H1 (cell line): ENCODE measurements around the gene MRPS12. TPM values are rescaled to one million over a fixed set of nuclear protein-coding genes. Genes with fewer than 3 reads are reported as not detected.

Experiments
- CTCF ChIA-PET: fragments of 300-600 bp; sonication (Branson Sonifier 250); formaldehyde crosslinking; loops from one replicate; lab custom pipeline; 2021; ENCODE audit not compliant: partially characterized antibody; lab: Charles Lee
- POLR2A ChIA-PET: fragments of 300-600 bp; sonication (Branson Sonifier 250); formaldehyde crosslinking; loops from one replicate; lab custom pipeline; 2021; ENCODE audit warnings: inconsistent platforms; ENCODE audit not compliant: partially characterized antibody; lab: Charles Lee
- DNase-seq, 2 experiments: peaks; one replicate each; pipeline versions ENCODE4 v3.0.0 to v3.0.0-alpha.2; 2010 to 2022; ENCODE audit warnings: low spot score in 2 of 2, low read depth in 1 of 2, mixed read lengths in 1 of 2
- FAIRE-seq: peaks from 2 replicates; lab custom pipeline; 2011; peaks lifted over from hg19 to GRCh38; lab: Jason Lieb, UNC
- H2AFZ ChIP-seq: 2 replicates; pipeline ENCODE4 v1.8.1; 2012; ENCODE audit warnings: low read length, inconsistent platforms
- H2AK5ac ChIP-seq: 2 replicates; pipeline ENCODE4 v1.6.1; 2013; ENCODE audit warnings: low read depth, low read length
- H2BK120ac ChIP-seq: replicated peaks from 2 replicates; pipeline ENCODE3; 2013; ENCODE audit warnings: low read depth, low read length, inconsistent platforms
- H2BK12ac ChIP-seq: 2 replicates; pipeline ENCODE4 v1.6.1; 2013; ENCODE audit warnings: low read depth, low read length
- H2BK15ac ChIP-seq: 2 replicates; pipeline ENCODE4 v1.6.1; 2013; ENCODE audit warnings: low read length
- H2BK20ac ChIP-seq: 2 replicates; pipeline ENCODE4 v1.6.1; 2013; ENCODE audit warnings: low read length
- H2BK5ac ChIP-seq: 2 replicates; pipeline ENCODE4 v1.6.1; 2013; ENCODE audit warnings: low read depth, low read length
- H3K14ac ChIP-seq: 2 replicates; pipeline ENCODE4 v1.6.1; 2013; ENCODE audit warnings: inconsistent platforms; ENCODE audit not compliant: insufficient read length
- H3K18ac ChIP-seq: 2 replicates; pipeline ENCODE4 v1.6.1; 2013; ENCODE audit warnings: low read length; ENCODE audit errors: extremely low read depth
- H3K23ac ChIP-seq: 2 replicates; pipeline ENCODE4 v1.6.1; 2013; ENCODE audit warnings: inconsistent platforms; ENCODE audit not compliant: insufficient read length
- H3K23me2 ChIP-seq: 2 replicates; pipeline ENCODE4 v1.6.1; 2013; ENCODE audit warnings: low read depth, low read length
- H3K27ac ChIP-seq: 2 replicates; pipeline ENCODE4 v1.6.1; 2011; ENCODE audit warnings: low read depth, low read length, inconsistent platforms
- H3K27me3 ChIP-seq, 4 experiments: replicated peaks in 1 of 4; 1 replicate in 1 of 4; 2 replicates in 3 of 4; pipeline versions ENCODE4 v1.6.1 to v1.8.1; 2011 to 2013; ENCODE audit warnings: low read length in 3 of 4, mild to moderate bottlenecking in 3 of 4, inconsistent platforms in 2 of 4, mixed read lengths in 2 of 4, moderate library complexity in 1 of 4; ENCODE audit not compliant: control insufficient read depth in 3 of 4, insufficient read depth in 3 of 4; ENCODE audit errors: extremely low read depth in 1 of 4
- H3K36me3 ChIP-seq, 4 experiments: 2 replicates each; pipeline versions ENCODE4 v1.6.1 to v1.8.1; 2011 to 2013; ENCODE audit warnings: mild to moderate bottlenecking in 4 of 4, low read length in 3 of 4, moderate library complexity in 2 of 4, control low read depth in 1 of 4, inconsistent platforms in 1 of 4; ENCODE audit not compliant: insufficient read depth in 4 of 4, control insufficient read depth in 2 of 4
- H3K4ac ChIP-seq: replicated peaks from 2 replicates; pipeline ENCODE3; 2013; ENCODE audit warnings: low read length, low read depth, mixed read lengths, inconsistent platforms; ENCODE audit not compliant: insufficient read length
- H3K4me1 ChIP-seq, 4 experiments: replicated peaks in 1 of 4; 1 replicate in 1 of 4; 2 replicates in 3 of 4; pipeline versions ENCODE4 v1.6.1 to v1.8.1; 2011 to 2013; ENCODE audit warnings: low read length in 3 of 4, inconsistent platforms in 2 of 4, mixed read lengths in 1 of 4; ENCODE audit not compliant: insufficient read depth in 4 of 4, control insufficient read depth in 3 of 4
- H3K4me2 ChIP-seq, 2 experiments: 2 replicates each; pipeline versions ENCODE4 v1.6.1 to v1.8.1; 2011 to 2013; ENCODE audit warnings: low read depth in 2 of 2, low read length in 2 of 2, control low read depth in 1 of 2, inconsistent platforms in 1 of 2, mild to moderate bottlenecking in 1 of 2; ENCODE audit not compliant: insufficient read depth in 1 of 2
- H3K4me3 ChIP-seq, 4 experiments: fragments of 200-600, 300-600 bp in 1 of 4; sonication (generic), shearing (Covaris generic), sonication (Bioruptor Twin) in 1 of 4; 2 replicates each; pipeline versions ENCODE4 v1.5.1 to v1.8.1; 2011 to 2016; ENCODE audit warnings: low read length in 4 of 4, low read depth in 3 of 4, control low read depth in 2 of 4, inconsistent platforms in 2 of 4, mild to moderate bottlenecking in 2 of 4, mixed read lengths in 1 of 4, moderate library complexity in 1 of 4; ENCODE audit not compliant: insufficient read depth in 2 of 4; ENCODE audit errors: extremely low read depth in 1 of 4
- H3K56ac ChIP-seq: replicated peaks from 2 replicates; pipeline ENCODE3; 2013; ENCODE audit warnings: low read depth, mild to moderate bottlenecking, mixed read lengths, low read length, inconsistent platforms; ENCODE audit not compliant: insufficient read length
- H3K79me1 ChIP-seq: 2 replicates; pipeline ENCODE4 v1.6.1; 2013; ENCODE audit warnings: low read depth, low read length, control low read depth
- H3K79me2 ChIP-seq, 2 experiments: 2 replicates each; pipeline versions ENCODE4 v1.6.1 to v1.8.1; 2012 to 2013; ENCODE audit warnings: low read length in 2 of 2, mild to moderate bottlenecking in 2 of 2, inconsistent platforms in 1 of 2; ENCODE audit not compliant: insufficient read depth in 2 of 2, control insufficient read depth in 1 of 2
- H3K9ac ChIP-seq, 4 experiments: replicated peaks in 1 of 4; 1 replicate in 1 of 4; 2 replicates in 3 of 4; pipeline versions ENCODE4 v1.6.1 to v1.8.1; 2011 to 2013; ENCODE audit warnings: low read depth in 3 of 4, low read length in 3 of 4, control low read depth in 2 of 4, mild to moderate bottlenecking in 2 of 4, moderate library complexity in 2 of 4, inconsistent platforms in 1 of 4; ENCODE audit errors: extremely low read depth in 1 of 4
- H3K9me3 ChIP-seq, 2 experiments: 2 replicates each; pipeline versions ENCODE4 v1.6.1 to v1.8.1; 2012 to 2013; ENCODE audit warnings: mild to moderate bottlenecking in 2 of 2, moderate library complexity in 2 of 2, control low read depth in 1 of 2, inconsistent platforms in 1 of 2, low read depth in 1 of 2, low read length in 1 of 2, mixed read lengths in 1 of 2; ENCODE audit not compliant: insufficient read depth in 2 of 2
- H4K20me1 ChIP-seq, 2 experiments: replicated peaks in 1 of 2; 2 replicates each; pipeline versions ENCODE3 to v1.8.1; 2011 to 2013; ENCODE audit warnings: inconsistent platforms in 2 of 2, low read length in 2 of 2, mild to moderate bottlenecking in 1 of 2; ENCODE audit not compliant: insufficient read depth in 2 of 2, control insufficient read depth in 1 of 2
- H4K5ac ChIP-seq: 2 replicates; pipeline ENCODE4 v1.6.1; 2013; ENCODE audit warnings: low read length, low read depth, mixed read lengths, inconsistent platforms; ENCODE audit not compliant: insufficient read length
- H4K8ac ChIP-seq: 2 replicates; pipeline ENCODE4 v1.8.0; 2013; ENCODE audit warnings: mild to moderate bottlenecking, moderate library complexity, low read length, inconsistent platforms; ENCODE audit not compliant: insufficient read depth; ENCODE audit errors: extremely low read depth
- H4K91ac ChIP-seq: replicated peaks from 2 replicates; pipeline ENCODE3; 2013; ENCODE audit warnings: low read length, mixed read lengths, inconsistent platforms; ENCODE audit not compliant: insufficient read length
- EGR1 ChIP-seq: IDR thresholded peaks from 2 replicates; pipeline ENCODE4 v1.6.1; 2011; ENCODE audit warnings: low read depth, low read length, borderline replicate concordance
- FOSL1 ChIP-seq: IDR thresholded peaks from 2 replicates; pipeline ENCODE4 v1.6.1; 2011; ENCODE audit warnings: mild to moderate bottlenecking, low read depth, low read length, moderate library complexity; ENCODE audit not compliant: insufficient read depth
- GTF2F1 ChIP-seq: IDR thresholded peaks from 2 replicates; pipeline ENCODE4 v1.6.1; 2012; ENCODE audit warnings: low read depth, low read length, improper control_type of control experiment, borderline replicate concordance
- KDM5A ChIP-seq: fragments of 200-600 bp; IDR thresholded peaks from 2 replicates; pipeline ENCODE4 v1.7.1; 2012; ENCODE audit warnings: mild to moderate bottlenecking, low read length, inconsistent platforms, mixed read lengths
- NANOG ChIP-seq: IDR thresholded peaks from 2 replicates; pipeline ENCODE4 v1.6.1; 2011; ENCODE audit warnings: low read length, low read depth, mild to moderate bottlenecking, inconsistent platforms; ENCODE audit not compliant: insufficient read depth, poor library complexity, severe bottlenecking
- POLR2A ChIP-seq, 2 experiments: IDR thresholded peaks; 1 replicate in 1 of 2; 2 replicates in 1 of 2; pipeline ENCODE4 v1.6.1; 2011; ENCODE audit warnings: low read depth in 2 of 2, low read length in 2 of 2, mild to moderate bottlenecking in 2 of 2; ENCODE audit errors: control extremely low read depth in 1 of 2
- RBBP5 ChIP-seq: IDR thresholded peaks from 2 replicates; pipeline ENCODE4 v1.7.1; 2012; ENCODE audit warnings: low read depth, mild to moderate bottlenecking, inconsistent platforms, low read length, moderate library complexity, borderline replicate concordance
- RFX5 ChIP-seq: IDR thresholded peaks from 2 replicates; pipeline ENCODE4 v1.6.1; 2011; ENCODE audit warnings: low read depth, low read length, improper control_type of control experiment, borderline replicate concordance
- SIRT6 ChIP-seq: IDR thresholded peaks from one replicate; pipeline ENCODE4 v1.7.1; 2012; ENCODE audit warnings: low read length, inconsistent platforms
- TBP ChIP-seq: IDR thresholded peaks from 2 replicates; pipeline ENCODE4 v1.6.1; 2011; ENCODE audit warnings: low read depth, low read length, improper control_type of control experiment
- WGBS, 2 experiments: shearing (Covaris generic) in 1 of 2; methylation state at CpG; one replicate each; pipeline versions ENCODE4 v1.1.6 to v1.1.7; 2013 to 2015; ENCODE audit warnings: low lambda C conversion rate in 2 of 2, mixed read lengths in 2 of 2, inconsistent platforms in 1 of 2, low coverage in 1 of 2, missing lambda C conversion rate in 1 of 2; ENCODE audit not compliant: insufficient replicate concordance in 2 of 2, insufficient coverage in 1 of 2, insufficient read length in 1 of 2; ENCODE audit errors: extremely low coverage in 1 of 2, missing lambda C conversion rate in 1 of 2; 5-methylcytosine and 5-hydroxymethylcytosine counted together
- polyA plus RNA-seq, 7 experiments: library from polyadenylated mRNA; depleted of rRNA in 3 of 7; stranded (reverse) in 5 of 7; unstranded in 2 of 7; fragments of >200 nt in 5 of 7; fragments of 200-250 nt in 2 of 7; gene quantifications; 1 replicate in 5 of 7; 2 replicates in 1 of 7; 4 replicates in 1 of 7; pipeline versions ENCODE4 v1.2.1 to v1.2.3, GENCODE V29; 2011 to 2013; ENCODE audit warnings: missing spikeins in 2 of 7, mixed read lengths in 2 of 7
- total RNA-seq: library from RNA; stranded (reverse); fragmentation: NEBNext Ultra II Directional; extraction: Animal tissue kit (Norgen Biotek cat#: 25700); gene quantifications from 2 replicates; pipeline ENCODE4 v1.2.1, GENCODE V29; 2021

The MRPS12 gene
- total and polyA plus RNA-seq, 2 of the 8 experiments (the other 6 are each of a cell fraction or from before 2014, with no cell fraction given), result 79.0 to 175 TPM

GRCh38 chr19:38971672-38972071, 40.9 kb downstream of the MRPS12 start:
- H2AK5ac ChIP-seq, result no peak overlapping the region
- no peak for DNase-seq
- no peak overlapping the region for H3K14ac ChIP-seq
- H3K27ac ChIP-seq, result no peak overlapping the region
- H3K9ac ChIP-seq, result no peak overlapping the region
- POLR2A ChIA-PET, result interaction anchor here (0.7 kb wide), 1 partner anchor 121 kb away, joined by 3 read pairs; no protein-coding TSS in a partner anchor
- peaks cover 0 to 1% of the 10 kb centered on the region in 2 experiments for H4K20me1 ChIP-seq
- no peaks in the 10 kb centered on the region for H3K9me3 ChIP-seq
- CTCF ChIA-PET, result no interaction called here
- no peak overlapping the region for H2AFZ ChIP-seq
- no peak overlapping the region for H3K4me3 ChIP-seq
- peaks cover 8% of the 10 kb centered on the region; the same call in 1 of the 2 replicates for H3K23me2 ChIP-seq
- H3K18ac ChIP-seq, result no peak overlapping the region
- no peak overlapping the region for H4K8ac ChIP-seq
- no peak overlapping the region for H4K5ac ChIP-seq
- no peak overlapping the region for H3K23ac ChIP-seq
- H2BK20ac ChIP-seq, result no peak overlapping the region
- no peak overlapping the region for H2BK12ac ChIP-seq
- WGBS, 2 experiments, result 88% methylated on average over 2 of the region's 2 CpGs; no CpG with 5 or more reads in 1 of the 2 experiments
- no peak overlapping the region for H2BK5ac ChIP-seq
- H3K4ac ChIP-seq, result no peak overlapping the region
- no peak overlapping the region for H2BK15ac ChIP-seq
- H4K91ac ChIP-seq, result no peak overlapping the region
- no peaks in the 10 kb centered on the region; the same call in 1 of the 2 replicates for H3K79me1 ChIP-seq
- no peak overlapping the region for H2BK120ac ChIP-seq
- peaks cover 0 to 7% (median 3%) of the 10 kb centered on the region in 4 experiments; a peak in 3 of 7 replicates for H3K4me1 ChIP-seq
- H3K27me3 ChIP-seq, result no peaks in the 10 kb centered on the region
- H3K56ac ChIP-seq, result no peak overlapping the region
- peaks cover 0 to 6% (median 0%) of the 10 kb centered on the region in 4 experiments; a peak in 2 of 8 replicates for H3K36me3 ChIP-seq
- H3K4me2 ChIP-seq, result no peak overlapping the region
- no peak for FAIRE-seq
- peaks cover 0 to 5% of the 10 kb centered on the region in 2 experiments; a peak in 1 of 4 replicates for H3K79me2 ChIP-seq
- TF ChIP-seq POLR2A (IDR thresholded peaks at IDR 0.05; ENCODE audit: control extremely low read depth in 1 of 2, low read depth in 2 of 2, low read length in 2 of 2) (no peak), RFX5 (no peak), EGR1 (no peak), FOSL1 (no peak), TBP (no peak), KDM5A (no peak), SIRT6 (no peak), GTF2F1 (no peak), RBBP5 (no peak), NANOG (no peak)
